ENCODE results near the gene SLIT1.

Gene SLIT1

GRCh38 chr10:97102441-97102840, 83.3 kb downstream of the SLIT1 start:
- no peak for TF ChIP-seq FOXP2 (optimal IDR thresholded peaks at IDR 0.05; ENCODE audit: control extremely low read depth, extremely low read length, insufficient read depth)
- no peak for TF ChIP-seq POLR2AphosphoS5 (IDR thresholded peaks at IDR 0.05; ENCODE audit: borderline replicate concordance, low read depth, low read length)
- no peak for TF ChIP-seq EZH2 (IDR thresholded peaks at IDR 0.05)
- H3K27ac ChIP-seq, result no peak overlapping the region
- H3K9ac ChIP-seq (ENCODE audit: insufficient read length), result no peak overlapping the region
- no peak overlapping the region for H3K4me3 ChIP-seq
- H3K36me3 ChIP-seq (ENCODE audit: insufficient read depth, low read length), result no peaks in the 10 kb centered on the region
- DNase-seq (ENCODE audit: low read depth, low spot score), result no peak
- no peaks in the 10 kb centered on the region for H3K9me3 ChIP-seq (ENCODE audit: low read depth, low read length)

DNA sequence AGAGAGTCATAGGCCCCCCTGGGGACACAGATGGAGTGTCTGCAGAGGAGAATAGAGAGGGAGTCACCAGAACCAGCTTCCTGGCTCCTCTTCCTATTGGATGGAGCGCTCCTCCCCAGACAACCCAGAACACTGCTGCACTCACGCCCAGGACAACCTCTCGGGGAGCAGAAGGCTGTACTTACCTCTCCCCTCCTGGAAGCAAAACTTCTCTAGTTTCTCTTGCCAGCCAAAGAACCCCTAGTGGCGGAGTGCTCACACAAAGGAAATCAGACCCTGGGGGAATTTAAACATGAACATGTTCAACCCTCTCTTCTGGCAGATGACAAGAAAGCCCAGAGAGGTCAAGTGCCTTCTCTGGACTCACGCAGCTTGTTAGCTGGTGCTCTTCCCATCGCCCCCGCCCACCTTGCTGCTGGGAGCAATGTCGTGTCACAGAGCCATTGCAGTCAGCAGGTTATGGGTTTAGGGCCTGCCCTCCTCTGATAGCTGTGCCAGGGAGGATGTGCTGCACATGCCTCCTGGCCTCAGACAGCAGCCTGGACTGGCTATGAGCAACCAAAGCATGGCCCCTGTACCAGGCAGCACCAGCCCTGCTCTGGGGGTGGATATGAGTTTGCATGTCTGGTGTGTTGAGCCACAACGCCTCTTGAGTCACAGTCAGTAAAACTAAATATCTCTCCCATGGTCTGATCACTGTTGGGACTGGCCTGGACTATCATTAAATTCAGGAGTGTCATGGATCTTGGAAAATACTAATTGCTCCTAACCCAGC, 84.4 kb downstream of the SLIT1 start:
- TF ChIP-seq FOXP2 (optimal IDR thresholded peaks at IDR 0.05; ENCODE audit: control extremely low read depth, extremely low read length, insufficient read depth) (no peak), EZH2 (IDR thresholded peaks at IDR 0.05) (no peak), POLR2AphosphoS5 (IDR thresholded peaks at IDR 0.05; ENCODE audit: borderline replicate concordance, low read depth, low read length) (no peak)
- no peaks in the 10 kb centered on the region for H3K36me3 ChIP-seq (ENCODE audit: insufficient read depth, low read length)
- no peak overlapping the region for H3K4me3 ChIP-seq
- H3K9me3 ChIP-seq (ENCODE audit: low read depth, low read length), result no peaks in the 10 kb centered on the region
- no peak overlapping the region for H3K9ac ChIP-seq (ENCODE audit: insufficient read length)
- DNase-seq (ENCODE audit: low read depth, low spot score), result no peak
- no peak overlapping the region for H3K27ac ChIP-seq

GRCh38 chr10:97100657-97101056, 85.1 kb downstream of the SLIT1 start:
- TF ChIP-seq EZH2 (IDR thresholded peaks at IDR 0.05) (no peak), FOXP2 (optimal IDR thresholded peaks at IDR 0.05; ENCODE audit: control extremely low read depth, extremely low read length, insufficient read depth) (no peak), POLR2AphosphoS5 (IDR thresholded peaks at IDR 0.05; ENCODE audit: borderline replicate concordance, low read depth, low read length) (no peak)
- H3K9ac ChIP-seq (ENCODE audit: insufficient read length), result no peak overlapping the region
- no peak overlapping the region for H3K27ac ChIP-seq
- DNase-seq (ENCODE audit: low read depth, low spot score), result no peak
- H3K4me3 ChIP-seq, result no peak overlapping the region
- H3K36me3 ChIP-seq (ENCODE audit: insufficient read depth, low read length), result no peaks in the 10 kb centered on the region
- no peaks in the 10 kb centered on the region for H3K9me3 ChIP-seq (ENCODE audit: low read depth, low read length)

DNA sequence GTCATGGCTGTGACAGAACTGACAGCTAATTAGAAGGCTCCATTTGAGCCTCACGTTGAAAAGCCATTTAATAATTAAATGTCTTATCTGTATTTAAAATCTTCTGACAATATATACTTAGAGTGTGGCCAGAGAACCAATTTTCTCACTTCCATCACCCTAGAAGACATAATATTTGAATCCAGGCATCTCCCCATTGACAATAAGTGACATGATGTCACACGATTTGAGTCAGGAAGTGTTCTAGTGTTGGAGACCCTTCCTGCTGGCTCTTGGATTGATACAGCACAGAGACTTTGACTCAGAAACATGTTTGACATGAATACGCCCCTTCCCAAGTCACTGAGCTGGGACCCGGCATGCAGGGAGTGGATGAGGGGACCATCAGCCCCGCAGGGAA, 85.9 kb downstream of the SLIT1 start:
- no peaks in the 10 kb centered on the region for H3K36me3 ChIP-seq (ENCODE audit: insufficient read depth, low read length)
- H3K9me3 ChIP-seq (ENCODE audit: low read depth, low read length), result no peaks in the 10 kb centered on the region
- no peak for DNase-seq (ENCODE audit: low read depth, low spot score)
- no peak overlapping the region for H3K4me3 ChIP-seq
- H3K27ac ChIP-seq, result no peak overlapping the region
- H3K9ac ChIP-seq (ENCODE audit: insufficient read length), result no peak overlapping the region
- TF ChIP-seq FOXP2 (optimal IDR thresholded peaks at IDR 0.05; ENCODE audit: control extremely low read depth, extremely low read length, insufficient read depth) (no peak), POLR2AphosphoS5 (IDR thresholded peaks at IDR 0.05; ENCODE audit: borderline replicate concordance, low read depth, low read length) (no peak), EZH2 (IDR thresholded peaks at IDR 0.05) (no peak)

GRCh38 chr10:97099089-97099488, 86.7 kb downstream of the SLIT1 start:
- Histone ChIP-seq H3K27ac (no peak overlapping the region), H3K36me3 (ENCODE audit: insufficient read depth, low read length) (no peaks in the 10 kb centered on the region), H3K9me3 (ENCODE audit: low read depth, low read length) (no peaks in the 10 kb centered on the region), H3K9ac (ENCODE audit: insufficient read length) (no peak overlapping the region), H3K4me3 (no peak overlapping the region)
- no peak for DNase-seq (ENCODE audit: low read depth, low spot score)
- TF ChIP-seq FOXP2 (optimal IDR thresholded peaks at IDR 0.05; ENCODE audit: control extremely low read depth, extremely low read length, insufficient read depth), result no peak
- TF ChIP-seq POLR2AphosphoS5 (IDR thresholded peaks at IDR 0.05; ENCODE audit: borderline replicate concordance, low read depth, low read length), result no peak
- no peak for TF ChIP-seq EZH2 (IDR thresholded peaks at IDR 0.05)

GRCh38 chr10:97097084-97097433, 88.7 kb downstream of the SLIT1 start:
- Histone ChIP-seq H3K9me3 (ENCODE audit: low read depth, low read length) (no peaks in the 10 kb centered on the region), H3K36me3 (ENCODE audit: insufficient read depth, low read length) (no peaks in the 10 kb centered on the region), H3K27ac (no peak overlapping the region), H3K4me3 (no peak overlapping the region), H3K9ac (ENCODE audit: insufficient read length) (no peak overlapping the region)
- DNase-seq (ENCODE audit: low read depth, low spot score), result no peak
- TF ChIP-seq FOXP2 (optimal IDR thresholded peaks at IDR 0.05; ENCODE audit: control extremely low read depth, extremely low read length, insufficient read depth) (no peak), EZH2 (IDR thresholded peaks at IDR 0.05) (no peak), POLR2AphosphoS5 (IDR thresholded peaks at IDR 0.05; ENCODE audit: borderline replicate concordance, low read depth, low read length) (no peak)

GRCh38 chr10:97096261-97097083, 89.3 kb downstream of the SLIT1 start:
- TF ChIP-seq EZH2 (IDR thresholded peaks at IDR 0.05) (no peak), FOXP2 (optimal IDR thresholded peaks at IDR 0.05; ENCODE audit: control extremely low read depth, extremely low read length, insufficient read depth) (no peak)
- Histone ChIP-seq H3K9ac (ENCODE audit: insufficient read length) (no peak overlapping the region), H3K4me3 (no peak overlapping the region), H3K27ac (no peak overlapping the region), H3K9me3 (ENCODE audit: low read depth, low read length) (no peaks in the 10 kb centered on the region), H3K36me3 (ENCODE audit: insufficient read depth, low read length) (no peaks in the 10 kb centered on the region)
- no peak for DNase-seq (ENCODE audit: low read depth, low spot score)

DNA sequence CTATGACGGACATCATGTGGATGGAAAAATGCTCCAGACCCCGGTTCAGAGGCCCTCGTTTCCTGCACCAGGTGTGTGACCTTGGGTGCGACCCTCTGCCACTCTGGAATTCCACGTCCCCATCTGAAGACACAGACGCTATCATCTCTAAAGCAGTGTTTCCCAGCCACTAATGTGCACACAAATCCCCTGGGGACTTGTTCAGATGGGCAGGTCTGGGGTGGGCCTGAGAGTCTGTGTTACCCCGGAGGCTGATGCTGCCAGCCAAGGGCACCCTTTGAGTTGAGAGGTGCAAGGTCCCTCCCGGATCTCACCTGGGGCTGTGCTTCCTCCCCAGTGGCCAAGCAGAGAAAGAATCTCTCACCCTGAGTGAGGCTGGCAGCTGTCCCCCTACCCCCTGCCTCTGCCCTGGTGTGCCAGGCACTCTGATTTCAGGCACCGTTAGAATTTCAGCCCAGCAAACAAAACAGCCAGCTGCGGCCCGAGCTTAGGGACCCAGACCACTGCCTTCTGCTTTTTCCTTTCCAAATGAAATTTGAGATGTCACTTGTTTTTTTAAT, 90.0 kb downstream of the SLIT1 start:
- no peak for DNase-seq (ENCODE audit: low read depth, low spot score)
- Histone ChIP-seq H3K9me3 (ENCODE audit: low read depth, low read length) (no peaks in the 10 kb centered on the region), H3K36me3 (ENCODE audit: insufficient read depth, low read length) (no peaks in the 10 kb centered on the region), H3K9ac (ENCODE audit: insufficient read length) (no peak overlapping the region), H3K27ac (no peak overlapping the region), H3K4me3 (no peak overlapping the region)
- TF ChIP-seq EZH2 (IDR thresholded peaks at IDR 0.05) (no peak), POLR2AphosphoS5 (IDR thresholded peaks at IDR 0.05; ENCODE audit: borderline replicate concordance, low read depth, low read length) (no peak), FOXP2 (optimal IDR thresholded peaks at IDR 0.05; ENCODE audit: control extremely low read depth, extremely low read length, insufficient read depth) (no peak)

All from SK-N-MC (cell line).